Central memory CD4-positive, alpha-beta T cell (primary cell): Measurements from ENCODE around the gene CDK18.
"Not testable (repeated sequence)": the region's sequence is repeated elsewhere in the genome, so short reads cannot be mapped to it uniquely, and the experiment has no call there.

Experiments
- DNase-seq: peaks from one replicate; pipeline ENCODE4 v3.0.0; 2022

Gene CDK18

GRCh38 chr1:205481218-205481617 lies 23.3 kb upstream of the CDK18 start:
- DNase-seq = no peak

- no peak for DNase-seq
Observed at GRCh38 chr1:205481629-205482151, 22.8 kb upstream of the CDK18 start.

GRCh38 chr1:205482587-205482986 lies 21.9 kb upstream of the CDK18 start:
- DNase-seq = not testable (repeated sequence)

- DNase-seq = no peak
Observed at GRCh38 chr1:205483372-205483771, 21.1 kb upstream of the CDK18 start.

- DNase-seq = peak; percentile 68
Observed at GRCh38 chr1:205484985-205485967, 19.2 kb upstream of the CDK18 start.

DNA sequence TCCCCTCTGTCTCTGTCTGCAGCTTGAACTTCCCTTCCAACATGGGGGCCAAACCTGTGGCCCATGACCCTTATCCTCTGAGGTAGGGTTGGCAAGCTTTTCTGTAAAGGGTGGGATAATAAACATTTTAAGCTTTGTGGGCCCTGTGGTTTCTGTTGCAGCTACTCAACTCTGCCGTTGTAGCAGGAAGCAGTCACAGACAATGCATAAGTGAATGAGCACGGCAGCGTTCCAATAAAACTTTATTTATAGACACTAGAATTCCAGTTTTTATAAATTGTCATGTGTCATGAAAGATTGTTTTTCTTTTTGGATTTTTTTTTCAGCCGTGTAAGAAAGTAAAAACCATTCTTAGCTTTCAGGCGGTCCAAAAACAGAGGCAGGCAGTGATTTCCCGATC lies 18.2 kb upstream of the CDK18 start:
- no peak for DNase-seq

GRCh38 chr1:205488074-205488723 lies 16.3 kb upstream of the CDK18 start:
- DNase-seq = peak; percentile 14

DNA sequence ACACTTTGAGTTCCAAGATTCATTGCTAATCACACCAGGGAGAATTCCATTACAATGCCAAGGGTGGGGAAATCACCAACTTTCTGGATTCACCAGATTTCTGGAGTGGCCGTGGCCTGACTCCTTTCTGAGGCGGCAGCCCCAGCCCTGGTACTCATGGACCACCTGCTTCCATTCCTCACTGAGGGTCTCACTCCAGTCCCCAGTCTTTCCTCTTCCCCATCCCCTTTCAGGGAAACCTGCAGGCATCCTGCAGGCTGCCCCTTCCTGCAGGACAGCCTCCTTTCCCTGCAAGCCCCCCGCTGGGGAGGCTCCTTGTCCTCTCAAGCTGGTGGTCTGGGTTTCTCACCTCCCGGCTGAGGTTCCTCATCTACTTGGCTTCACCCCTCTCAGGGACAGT lies 12.7 kb upstream of the CDK18 start:
- DNase-seq = no peak

- no peak for DNase-seq
Observed at GRCh38 chr1:205492201-205492667, 12.2 kb upstream of the CDK18 start.

DNA sequence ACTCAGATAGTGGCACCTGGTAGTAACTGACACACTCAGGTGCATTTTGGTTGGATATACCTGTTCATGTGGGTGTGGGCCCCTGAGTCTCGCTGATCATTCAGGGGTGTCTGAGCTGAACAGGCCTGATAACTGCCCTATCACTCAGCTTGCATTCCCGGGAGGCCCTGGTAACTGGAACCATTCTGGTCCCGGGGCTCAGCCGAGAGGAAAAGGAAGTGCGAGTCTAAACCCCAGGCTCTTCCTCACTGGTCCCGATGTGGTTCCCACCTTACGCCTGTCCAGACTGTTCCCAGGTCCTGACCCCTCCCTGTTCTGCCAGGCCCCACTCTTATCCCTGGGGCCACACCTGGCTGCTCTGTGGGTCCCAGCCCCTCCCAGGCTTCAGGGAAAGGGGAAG lies 11.7 kb upstream of the CDK18 start:
- no peak for DNase-seq

GRCh38 chr1:205493241-205494085 lies 11.0 kb upstream of the CDK18 start:
- DNase-seq = no peak

- DNase-seq = no peak
Observed at GRCh38 chr1:205494115-205494514, 10.4 kb upstream of the CDK18 start.

DNA sequence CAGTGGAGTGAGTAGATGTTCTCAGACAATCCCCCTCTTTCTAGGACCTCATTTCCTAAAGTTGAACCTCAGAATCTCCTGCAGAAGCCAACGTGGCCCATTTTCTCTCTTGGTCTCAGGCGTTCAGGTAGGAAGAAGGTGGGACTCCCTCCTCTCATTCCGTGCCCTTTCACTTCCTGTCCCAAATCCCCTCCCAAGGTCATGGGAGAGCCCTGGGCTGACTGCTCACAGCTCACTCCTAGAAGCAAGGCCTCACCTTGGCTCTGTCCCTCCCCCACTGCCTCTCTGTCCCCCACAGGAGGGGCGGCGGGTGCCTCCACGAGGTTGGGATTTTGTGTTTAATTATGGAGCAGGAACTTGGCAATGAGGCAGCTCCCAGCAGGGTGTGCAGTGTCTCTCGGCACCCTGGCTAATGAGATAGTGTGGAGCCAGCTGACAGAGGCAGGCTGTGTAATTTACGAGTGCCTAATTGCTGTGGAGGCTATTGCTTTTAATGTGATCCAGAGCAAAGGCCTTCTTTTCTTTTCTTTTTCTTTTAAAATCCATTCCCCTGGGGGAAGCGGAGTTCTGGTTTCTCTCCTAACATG lies 9.1 kb upstream of the CDK18 start:
- DNase-seq = no peak

- no peak for DNase-seq
Observed at GRCh38 chr1:205496661-205497060, 7.8 kb upstream of the CDK18 start.

DNA sequence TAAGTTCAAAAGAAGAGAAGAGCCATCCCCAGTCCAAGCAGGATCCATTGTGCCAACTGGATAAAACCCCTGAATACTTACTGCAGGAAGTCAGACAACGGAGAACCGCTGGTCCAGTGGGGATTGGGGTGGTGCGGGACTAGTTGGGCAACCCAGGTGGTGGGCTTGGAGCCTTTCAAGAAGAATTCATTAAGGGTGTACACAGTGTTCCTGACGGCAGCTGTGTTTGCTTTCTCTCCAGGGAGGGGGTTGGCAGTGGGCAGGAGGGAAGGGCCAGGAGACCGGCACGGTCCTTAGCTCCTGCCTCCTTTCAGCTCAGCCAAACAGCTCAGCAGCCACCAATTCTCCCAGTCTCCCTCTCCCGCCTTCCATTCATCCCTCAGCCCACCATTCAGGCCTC lies 7.1 kb upstream of the CDK18 start:
- no peak for DNase-seq

- DNase-seq = no peak
Observed at GRCh38 chr1:205499789-205500188, 4.7 kb upstream of the CDK18 start.

- no peak for DNase-seq
Observed at GRCh38 chr1:205500240-205501233, 3.9 kb upstream of the CDK18 start.

- no peak for DNase-seq
Observed at GRCh38 chr1:205502111-205502810, 2.2 kb upstream of the CDK18 start.

DNA sequence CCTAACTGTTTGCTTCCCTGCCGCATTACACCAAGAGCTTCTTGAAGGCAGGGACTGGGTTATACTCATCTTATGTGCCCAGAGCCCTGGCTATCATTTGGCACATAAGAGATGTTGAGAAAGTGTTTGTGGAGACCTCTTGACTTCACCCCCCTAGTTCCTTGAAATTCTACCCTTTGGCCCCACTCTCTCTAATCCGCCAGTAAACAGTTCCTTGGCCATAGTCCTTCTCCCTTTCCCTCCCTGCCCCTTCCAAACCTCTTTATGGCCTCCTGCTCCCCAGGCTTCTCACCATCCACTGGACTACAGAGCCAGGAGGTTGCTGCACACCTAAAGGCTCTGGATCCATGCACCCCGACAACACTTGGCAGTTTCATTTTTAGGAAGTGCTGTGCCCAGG lies 1.5 kb upstream of the CDK18 start:
- DNase-seq = no peak

GRCh38 chr1:205505076-205505729 lies 734 bp downstream of the CDK18 start:
- DNase-seq = no peak
